GM12892 (cell line): Measurements from ENCODE around the gene AGA.

ENCODE experiments used
- DNase-seq: peaks from one replicate; pipeline ENCODE4 v3.0.0; 2011; ENCODE audit not compliant: insufficient read length
- FAIRE-seq: peaks from 2 replicates; lab custom pipeline; 2011; peaks lifted over from hg19 to GRCh38; lab: Jason Lieb, UNC
- POLR2A ChIP-seq: IDR thresholded peaks from 2 replicates; pipeline ENCODE4 v1.6.1; 2011; ENCODE audit warnings: low read depth, low read length, control low read depth
- POLR2AphosphoS5 ChIP-seq: IDR thresholded peaks from 2 replicates; pipeline ENCODE4 v1.6.1; 2011; ENCODE audit warnings: low read depth, low read length, control low read depth
- TAF1 ChIP-seq: IDR thresholded peaks from 2 replicates; pipeline ENCODE4 v1.6.1; 2011; ENCODE audit warnings: low read depth, mild to moderate bottlenecking, control low read depth, low read length, borderline replicate concordance

Gene AGA

GRCh38 chr4:177478496-177478895 is 36.3 kb upstream of the AGA start:
- FAIRE-seq, result no peak
- no peak for DNase-seq
- no peak for TF ChIP-seq TAF1
- TF ChIP-seq POLR2AphosphoS5, result no peak
- no peak for TF ChIP-seq POLR2A

- TF ChIP-seq POLR2AphosphoS5, result no peak
- FAIRE-seq, result no peak
- no peak for DNase-seq
Observed at GRCh38 chr4:177473991-177474390, 31.8 kb upstream of the AGA start.

- DNase-seq (no peak), FAIRE-seq (no peak)
- TF ChIP-seq TAF1 (no peak), POLR2AphosphoS5 (no peak), POLR2A (no peak)
Observed at GRCh38 chr4:177464026-177464425, 21.8 kb upstream of the AGA start.

- FAIRE-seq (no peak), DNase-seq (no peak)
- TF ChIP-seq POLR2AphosphoS5, result no peak
- TF ChIP-seq TAF1, result no peak
- no peak for TF ChIP-seq POLR2A
Observed at GRCh38 chr4:177461606-177462005, 19.4 kb upstream of the AGA start.

- no peak for DNase-seq
- TF ChIP-seq TAF1, result no peak
- no peak for TF ChIP-seq POLR2AphosphoS5
- TF ChIP-seq POLR2A, result no peak
- no peak for FAIRE-seq
Observed at GRCh38 chr4:177460460-177460859, 18.2 kb upstream of the AGA start.

GRCh38 chr4:177455561-177455970 is 13.3 kb upstream of the AGA start:
- DNase-seq, result no peak
- TF ChIP-seq POLR2A (no peak), POLR2AphosphoS5 (no peak), TAF1 (no peak)
- FAIRE-seq, result no peak

- no peak for TF ChIP-seq POLR2AphosphoS5
- no peak for TF ChIP-seq TAF1
- no peak for TF ChIP-seq POLR2A
- no peak for FAIRE-seq
- DNase-seq, result no peak
Observed at GRCh38 chr4:177453116-177453515, 10.9 kb upstream of the AGA start.

GRCh38 chr4:177451108-177451500 is 8.9 kb upstream of the AGA start:
- no peak for DNase-seq
- FAIRE-seq, result no peak
- no peak for TF ChIP-seq TAF1
- TF ChIP-seq POLR2A, result no peak
- TF ChIP-seq POLR2AphosphoS5, result no peak

- TF ChIP-seq TAF1, result no peak
- TF ChIP-seq POLR2A, result no peak
- TF ChIP-seq POLR2AphosphoS5, result no peak
- DNase-seq (no peak), FAIRE-seq (no peak)
Observed at GRCh38 chr4:177450426-177451107, 8.3 kb upstream of the AGA start.

- FAIRE-seq (no peak), DNase-seq (no peak)
- TF ChIP-seq POLR2A (no peak), POLR2AphosphoS5 (no peak), TAF1 (no peak)
Observed at GRCh38 chr4:177448850-177449249, 6.6 kb upstream of the AGA start.

GRCh38 chr4:177447417-177448004 is 5.3 kb upstream of the AGA start:
- TF ChIP-seq TAF1 (no peak), POLR2AphosphoS5 (no peak), POLR2A (no peak)
- no peak for DNase-seq
- no peak for FAIRE-seq

GRCh38 chr4:177446586-177446985 is 4.3 kb upstream of the AGA start:
- FAIRE-seq, result no peak
- no peak for DNase-seq
- TF ChIP-seq POLR2AphosphoS5 (no peak), POLR2A (no peak), TAF1 (no peak)
